GM12878 (cell line): ENCODE data around the gene CCBE1.

ENCODE experiments used
- ETV6 ChIP-seq, 2 experiments: fragments of 450-650 bp in 1 of 2; IDR thresholded peaks in 1 of 2; conservative IDR thresholded peaks in 1 of 2; 2 replicates each; pipeline ENCODE4 v1.6.1; 2014; ENCODE audit warnings: antibody characterized with exemption in 1 of 2, borderline replicate concordance in 1 of 2, low read depth in 1 of 2, mild to moderate bottlenecking in 1 of 2, moderate library complexity in 1 of 2
- SRF ChIP-seq, 2 experiments: IDR thresholded peaks; 2 replicates each; pipeline ENCODE4 v1.6.1; 2011; ENCODE audit warnings: low read depth in 2 of 2, low read length in 2 of 2, mild to moderate bottlenecking in 1 of 2, moderate library complexity in 1 of 2
- ZNF384 ChIP-seq: IDR thresholded peaks from 2 replicates; pipeline ENCODE4 v1.6.1; 2012; ENCODE audit warnings: low read depth, mild to moderate bottlenecking, low read length, improper control_type of control experiment, borderline replicate concordance
- TF ChIP-seq, protein P1 (sequence below), 3 experiments: IDR thresholded peaks in 2 of 3; conservative IDR thresholded peaks in 1 of 3; 2 replicates each; pipeline ENCODE4 v1.5.1; 2011; ENCODE audit warnings: low read depth in 3 of 3, low read length in 3 of 3, mild to moderate bottlenecking in 3 of 3, control low read depth in 2 of 3, moderate library complexity in 2 of 3, inconsistent platforms in 1 of 3, mixed read lengths in 1 of 3; ENCODE audit not compliant: control insufficient read depth in 2 of 3, insufficient read depth in 1 of 3; ENCODE audit errors: extremely low read depth in 1 of 3

DNA sequence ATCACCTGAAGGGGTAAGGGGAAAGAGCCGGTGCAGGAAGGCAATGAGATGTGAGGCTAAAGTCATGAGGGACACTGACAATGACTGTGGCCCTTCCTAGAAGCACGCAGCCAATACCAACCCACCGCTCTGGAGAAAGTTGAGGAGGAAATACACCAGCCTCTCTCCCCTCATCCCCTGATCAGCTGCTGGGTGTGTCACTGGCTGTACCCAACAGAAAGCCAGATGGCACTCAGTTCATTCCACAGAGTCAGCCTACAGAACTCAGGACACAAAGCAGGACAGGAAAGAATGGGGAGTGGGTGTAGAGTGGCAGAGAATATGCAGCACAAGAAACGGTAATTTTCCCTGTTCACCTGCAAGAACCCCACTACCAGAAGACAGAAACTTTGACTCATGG lies 29.7 kb downstream of the CCBE1 start:
- TF ChIP-seq, protein P1, sequence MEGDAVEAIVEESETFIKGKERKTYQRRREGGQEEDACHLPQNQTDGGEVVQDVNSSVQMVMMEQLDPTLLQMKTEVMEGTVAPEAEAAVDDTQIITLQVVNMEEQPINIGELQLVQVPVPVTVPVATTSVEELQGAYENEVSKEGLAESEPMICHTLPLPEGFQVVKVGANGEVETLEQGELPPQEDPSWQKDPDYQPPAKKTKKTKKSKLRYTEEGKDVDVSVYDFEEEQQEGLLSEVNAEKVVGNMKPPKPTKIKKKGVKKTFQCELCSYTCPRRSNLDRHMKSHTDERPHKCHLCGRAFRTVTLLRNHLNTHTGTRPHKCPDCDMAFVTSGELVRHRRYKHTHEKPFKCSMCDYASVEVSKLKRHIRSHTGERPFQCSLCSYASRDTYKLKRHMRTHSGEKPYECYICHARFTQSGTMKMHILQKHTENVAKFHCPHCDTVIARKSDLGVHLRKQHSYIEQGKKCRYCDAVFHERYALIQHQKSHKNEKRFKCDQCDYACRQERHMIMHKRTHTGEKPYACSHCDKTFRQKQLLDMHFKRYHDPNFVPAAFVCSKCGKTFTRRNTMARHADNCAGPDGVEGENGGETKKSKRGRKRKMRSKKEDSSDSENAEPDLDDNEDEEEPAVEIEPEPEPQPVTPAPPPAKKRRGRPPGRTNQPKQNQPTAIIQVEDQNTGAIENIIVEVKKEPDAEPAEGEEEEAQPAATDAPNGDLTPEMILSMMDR (IDR thresholded peaks at IDR 0.05 in 2 of 3, conservative IDR thresholded peaks at IDR 0.05 in 1 of 3; ENCODE audit: control insufficient read depth in 2 of 3, extremely low read depth in 1 of 3, insufficient read depth in 1 of 3, low read depth in 3 of 3, low read length in 3 of 3), result no peak
- TF ChIP-seq SRF (IDR thresholded peaks at IDR 0.05; ENCODE audit: low read depth in 2 of 2, low read length in 2 of 2) (no peak), ZNF384 (no peak), ETV6 (conservative IDR thresholded peaks at IDR 0.05 in 1 of 2, IDR thresholded peaks at IDR 0.05 in 1 of 2; ENCODE audit: borderline replicate concordance in 1 of 2, low read depth in 1 of 2) (no peak)
